Stimulated activated CD4-positive, alpha-beta T cell treated with anti-CD3 and anti-CD28 coated beads, Interleukin-1b, Interleukin-23, amount 100 ng/mL, for 1 hour (primary cell): ENCODE measurements around the gene TMEM132E.

Experiments
- DNase-seq, 2 donors: peaks; one replicate each; pipeline ENCODE4 v3.0.0-alpha.2; 2020; ENCODE audit warnings: low read depth in 2 of 2

The TMEM132E gene

DNA sequence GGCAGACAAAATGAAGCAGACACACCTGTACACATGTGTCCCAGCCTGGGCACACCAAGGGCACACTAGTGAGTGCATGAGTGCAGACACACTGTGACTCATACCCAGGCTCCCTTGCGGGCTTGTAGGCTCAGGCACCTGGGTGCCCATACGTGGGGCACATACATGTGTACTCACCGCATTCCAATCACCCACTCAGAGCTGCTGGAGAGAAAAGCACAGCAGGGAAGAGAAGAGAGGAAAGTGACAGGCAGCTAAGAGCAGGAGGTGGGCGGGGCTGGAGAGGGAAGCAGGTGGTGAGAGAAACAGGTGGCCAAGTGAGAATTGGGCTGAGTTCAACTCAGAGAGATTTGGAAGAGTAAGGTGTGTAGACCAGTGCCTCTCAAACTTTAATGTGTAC is 54.0 kb downstream of the TMEM132E start:
- DNase-seq: no peak

DNA sequence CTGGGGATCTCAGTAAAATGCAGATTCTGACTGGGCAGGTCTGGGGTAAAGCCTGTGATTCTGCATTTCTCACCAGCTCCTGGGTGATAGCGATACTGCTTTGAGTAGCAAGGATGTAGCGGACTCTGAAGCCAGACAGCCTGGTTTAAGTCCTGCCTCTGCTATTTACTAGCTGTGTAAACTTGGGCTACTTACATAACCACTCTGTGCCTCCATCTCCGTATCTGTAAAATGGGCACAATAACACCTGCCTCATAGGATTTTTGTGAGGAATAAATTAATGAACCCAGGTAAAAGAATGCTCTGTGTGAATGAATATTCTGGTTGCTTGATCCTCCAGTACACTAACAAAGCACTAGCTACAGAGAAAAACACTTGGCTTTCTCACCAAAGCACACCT is 54.4 kb downstream of the TMEM132E start:
- DNase-seq: no peak

DNA sequence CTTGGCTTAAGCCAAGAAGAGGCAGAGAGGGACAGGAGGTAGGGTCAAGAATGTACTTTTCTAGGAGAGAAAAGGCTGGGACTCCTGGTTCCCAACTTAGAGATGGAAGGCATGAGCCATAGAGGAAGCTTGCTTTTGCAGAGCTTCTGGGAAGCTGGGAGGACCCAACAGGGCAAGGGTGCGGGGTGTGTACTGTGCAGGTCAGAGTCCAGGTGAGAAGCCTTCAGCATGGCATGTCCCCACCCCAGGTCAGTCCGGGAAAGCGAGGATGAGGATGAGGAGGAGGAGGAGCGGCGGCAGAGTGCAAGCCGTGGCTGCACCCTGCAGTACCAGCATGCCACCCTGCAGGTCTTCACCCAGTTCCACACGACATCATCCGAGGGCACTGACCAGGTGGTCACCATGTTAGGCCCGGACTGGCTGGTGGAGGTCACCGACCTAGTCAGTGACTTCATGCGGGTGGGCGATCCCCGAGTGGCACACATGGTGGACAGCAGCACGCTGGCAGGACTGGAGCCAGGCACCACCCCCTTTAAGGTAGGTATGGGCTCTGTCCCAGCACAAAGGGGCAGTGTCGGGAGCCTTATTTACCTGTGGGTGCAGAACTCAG is 55.3 kb downstream of the TMEM132E start:
- DNase-seq: no peak

DNA sequence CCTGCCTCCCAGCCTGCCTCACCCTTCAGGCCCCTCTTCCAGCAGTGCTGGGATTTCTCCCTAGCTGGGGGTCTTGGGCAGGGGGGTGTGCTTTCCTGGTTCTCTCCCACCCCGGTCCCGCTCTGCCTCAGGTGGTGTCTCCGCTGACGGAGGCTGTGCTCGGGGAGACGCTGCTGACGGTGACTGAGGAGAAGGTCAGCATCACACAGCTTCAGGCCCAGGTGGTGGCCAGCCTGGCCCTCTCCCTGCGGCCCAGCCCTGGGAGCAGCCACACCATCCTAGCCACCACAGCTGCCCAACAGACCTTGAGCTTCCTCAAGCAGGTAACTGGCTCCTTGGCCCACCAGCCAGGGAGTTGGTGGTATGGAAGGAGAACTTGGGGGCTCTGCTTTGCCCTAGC is 56.5 kb downstream of the TMEM132E start:
- no peak for DNase-seq

DNA sequence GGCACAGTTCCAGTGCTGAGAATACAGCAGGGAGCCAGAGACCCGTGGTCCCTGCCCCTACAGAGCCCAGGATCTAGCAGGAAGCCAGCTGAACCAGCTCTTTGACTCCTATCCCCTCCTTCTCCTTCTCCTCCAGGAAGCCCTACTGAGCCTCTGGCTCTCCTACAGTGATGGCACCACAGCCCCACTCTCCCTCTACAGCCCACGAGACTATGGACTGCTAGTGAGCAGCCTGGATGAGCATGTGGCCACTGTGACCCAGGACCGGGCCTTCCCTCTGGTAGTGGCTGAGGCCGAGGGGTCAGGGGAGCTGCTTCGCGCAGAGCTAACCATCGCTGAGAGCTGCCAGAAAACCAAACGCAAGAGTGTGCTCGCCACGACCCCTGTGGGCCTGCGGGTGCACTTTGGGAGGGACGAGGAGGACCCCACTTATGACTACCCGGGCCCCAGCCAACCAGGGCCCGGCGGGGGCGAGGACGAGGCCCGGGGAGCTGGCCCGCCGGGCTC is 57.7 kb downstream of the TMEM132E start:
- no peak for DNase-seq

DNA sequence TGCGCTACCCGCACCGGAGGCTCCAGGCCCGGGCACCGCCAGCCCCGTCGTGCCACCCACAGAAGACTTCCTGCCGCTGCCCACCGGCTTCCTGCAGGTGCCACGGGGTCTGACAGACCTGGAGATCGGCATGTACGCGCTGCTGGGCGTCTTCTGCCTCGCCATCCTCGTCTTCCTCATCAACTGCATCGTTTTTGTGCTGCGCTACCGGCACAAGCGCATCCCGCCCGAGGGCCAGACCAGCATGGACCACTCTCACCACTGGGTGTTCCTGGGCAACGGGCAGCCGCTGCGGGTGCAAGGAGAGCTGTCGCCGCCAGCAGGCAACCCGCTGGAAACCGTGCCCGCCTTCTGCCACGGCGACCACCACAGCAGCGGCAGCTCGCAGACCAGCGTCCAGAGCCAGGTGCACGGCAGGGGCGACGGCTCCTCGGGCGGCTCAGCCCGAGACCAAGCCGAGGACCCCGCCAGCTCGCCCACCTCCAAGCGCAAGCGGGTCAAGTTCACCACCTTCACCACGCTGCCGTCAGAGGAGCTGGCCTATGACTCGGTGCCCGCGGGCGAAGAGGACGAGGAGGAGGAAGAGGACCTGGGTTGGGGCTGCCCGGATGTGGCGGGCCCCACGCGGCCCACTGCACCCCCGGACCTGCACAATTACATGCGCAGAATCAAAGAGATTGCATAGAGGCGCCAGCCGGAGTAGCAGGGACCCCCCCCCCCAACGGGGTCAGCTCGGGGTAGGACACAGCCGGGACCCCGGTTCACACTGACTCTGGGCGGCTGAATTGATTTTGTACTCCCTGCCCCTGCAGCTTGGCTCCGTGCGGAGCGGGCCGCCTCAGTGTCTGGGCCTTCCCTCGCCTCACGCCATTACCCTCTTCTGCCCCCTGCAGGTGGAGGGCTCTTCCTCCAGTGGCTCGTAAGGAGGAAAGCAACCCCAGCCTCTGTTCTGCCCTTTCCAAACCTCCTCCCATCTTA is 58.5 kb downstream of the TMEM132E start:
- peak; percentile 45 to 68 for DNase-seq

DNA sequence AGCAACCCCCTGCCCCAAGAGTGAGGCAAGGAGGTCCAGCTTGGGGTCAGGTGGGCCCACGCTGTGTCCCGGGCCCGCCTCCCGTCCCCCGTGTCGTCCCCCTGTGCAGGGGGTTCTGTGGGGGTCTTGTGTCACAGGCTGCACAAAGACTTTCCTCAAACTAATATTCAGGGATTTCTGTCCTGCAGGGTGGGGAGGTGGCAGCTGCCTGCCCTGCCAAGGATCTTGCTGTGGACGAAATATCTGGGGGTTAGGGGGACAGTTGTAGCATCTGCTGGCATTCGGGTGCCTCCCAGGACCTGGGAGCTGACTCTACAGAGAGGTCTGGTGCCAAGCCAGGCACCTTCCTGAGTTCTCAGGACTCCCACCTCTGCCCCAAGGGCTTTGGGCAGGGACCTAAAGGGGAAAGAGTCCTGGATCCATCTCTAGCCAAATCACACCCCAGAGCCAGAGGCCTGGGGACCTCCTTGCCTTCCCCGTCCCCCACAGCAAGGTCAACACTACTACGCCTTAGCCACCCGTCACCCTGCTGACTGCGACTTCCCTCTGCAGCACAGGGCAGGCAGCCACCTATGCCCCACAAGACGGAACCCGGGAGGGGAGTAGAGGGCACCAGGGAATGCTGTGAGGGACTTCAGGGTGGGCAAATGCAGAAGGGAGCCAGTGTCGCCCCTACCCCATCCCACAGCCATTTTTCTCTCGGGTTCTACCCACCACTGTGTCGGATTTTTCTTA is 59.3 kb downstream of the TMEM132E start:
- no peak for DNase-seq

DNA sequence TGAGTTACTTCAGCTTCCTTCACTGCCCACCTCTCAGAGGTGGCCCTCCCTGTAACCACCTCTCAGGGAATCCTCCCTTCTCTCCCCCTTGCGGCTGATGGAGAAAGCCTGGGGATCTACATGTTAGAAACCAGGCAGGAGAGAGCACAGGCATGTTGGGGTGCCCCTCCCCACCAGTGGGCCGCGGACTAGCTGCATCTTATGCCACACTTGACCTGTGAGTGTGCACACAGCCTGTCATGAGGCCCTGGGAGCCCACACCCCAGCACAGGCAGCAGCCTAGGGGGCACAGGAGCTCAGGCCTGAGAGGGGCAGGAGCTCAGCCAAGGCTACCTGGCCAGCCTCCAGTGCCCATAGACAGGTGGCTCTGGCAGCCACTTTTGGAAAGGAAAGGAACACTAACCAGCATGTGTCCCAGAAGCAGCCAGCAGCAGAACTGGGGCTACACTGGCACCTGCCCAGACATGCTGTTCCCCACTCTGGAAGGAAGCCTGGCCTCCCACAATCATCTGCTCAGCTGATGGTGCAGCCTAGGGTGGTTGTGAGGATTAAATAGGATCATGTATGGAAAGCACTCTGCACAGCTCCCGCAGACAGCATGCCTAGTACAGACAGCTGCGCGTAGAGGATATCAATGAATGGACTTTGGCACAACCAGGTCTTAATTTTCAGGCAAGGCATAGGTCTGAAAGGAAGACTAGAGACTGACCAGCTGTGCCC is 60.5 kb downstream of the TMEM132E start:
- no peak for DNase-seq

DNA sequence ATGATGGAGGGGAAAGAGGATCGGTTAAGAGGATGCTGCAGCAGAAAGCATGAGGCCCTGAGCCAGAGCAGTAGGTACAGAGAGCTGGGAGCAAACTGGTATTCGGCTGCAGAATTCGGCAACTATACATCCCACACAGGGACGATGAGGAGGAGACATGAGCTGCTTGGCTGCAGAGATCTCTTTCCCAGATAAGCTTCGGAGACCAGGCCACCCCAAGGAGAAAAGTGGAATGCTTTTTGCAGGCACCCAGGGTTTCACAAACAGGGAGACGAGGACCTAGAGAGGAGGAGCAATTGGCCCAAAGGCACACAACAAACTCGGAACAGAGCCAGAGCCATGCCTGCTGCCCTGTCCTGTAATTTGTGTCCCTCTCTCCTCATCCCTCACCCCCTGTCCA is 62.0 kb downstream of the TMEM132E start:
- no peak for DNase-seq

DNA sequence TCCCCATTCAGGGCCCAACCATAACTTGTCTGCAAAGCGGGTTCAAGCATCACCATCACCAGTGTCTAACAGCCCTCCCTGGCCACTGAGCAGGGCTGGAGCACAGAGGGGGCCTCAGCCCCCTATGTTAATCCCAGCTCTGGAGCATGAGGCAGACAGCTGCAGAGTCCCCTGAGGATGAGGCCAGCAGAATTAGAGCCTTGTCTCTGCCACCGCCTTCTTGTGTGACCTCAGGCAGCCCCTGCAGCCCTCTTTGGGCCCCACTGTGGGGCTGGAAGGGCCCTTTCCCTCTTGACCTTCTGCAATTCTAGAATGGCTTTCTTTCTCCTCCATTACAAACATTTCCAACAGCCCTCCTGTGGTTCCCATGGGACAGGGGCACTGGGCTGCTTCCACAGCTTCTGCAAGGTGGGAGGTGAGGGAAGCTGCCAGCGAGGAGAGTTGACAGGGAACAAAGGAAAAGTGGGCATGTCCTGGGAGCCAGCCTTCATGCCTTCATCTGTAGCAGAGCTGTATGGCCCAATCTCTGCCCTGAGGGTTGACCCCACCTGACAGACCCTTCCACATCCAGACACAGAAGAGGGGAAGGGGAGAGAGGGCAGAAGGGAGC is 65.7 kb downstream of the TMEM132E start:
- DNase-seq: no peak

DNA sequence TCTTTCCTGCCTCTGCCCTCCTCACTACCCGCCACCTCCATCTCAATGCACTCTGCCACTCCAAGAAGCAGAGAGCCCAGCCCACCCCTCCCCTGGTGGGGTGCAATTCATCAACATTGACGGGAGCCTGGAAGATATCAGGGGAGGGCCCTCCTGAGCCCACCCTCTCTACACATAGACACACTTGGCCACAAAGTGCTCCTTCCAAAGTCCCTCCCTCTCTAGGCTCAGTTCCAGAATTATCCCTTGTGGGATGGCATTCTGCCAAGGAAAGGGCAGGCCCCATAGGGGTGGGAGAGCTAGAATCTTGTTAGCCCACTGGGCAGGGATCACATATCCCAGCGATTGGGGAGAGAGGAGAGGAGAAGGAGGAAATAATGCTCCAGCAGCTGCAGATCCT is 66.2 kb downstream of the TMEM132E start:
- DNase-seq: no peak

DNA sequence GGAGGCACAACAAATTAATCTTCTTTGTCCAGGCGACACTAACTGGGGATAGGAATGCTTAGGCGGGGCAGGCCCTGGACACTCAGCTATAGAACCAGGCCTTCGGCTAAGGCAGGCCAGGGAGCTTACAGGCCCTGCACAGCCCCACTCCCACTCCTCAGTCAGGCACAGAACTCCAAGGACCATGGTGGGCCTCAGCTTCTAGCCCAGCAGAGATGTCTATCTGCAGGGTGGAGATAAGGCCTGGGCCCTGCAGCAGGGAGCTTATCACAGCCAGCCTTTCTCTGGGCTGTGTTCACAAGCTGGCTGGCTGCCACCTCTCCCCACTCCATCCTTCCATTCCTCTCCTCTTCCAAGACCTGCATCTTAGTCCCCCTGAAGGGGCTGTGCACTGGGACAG is 68.1 kb downstream of the TMEM132E start:
- DNase-seq: no peak

DNA sequence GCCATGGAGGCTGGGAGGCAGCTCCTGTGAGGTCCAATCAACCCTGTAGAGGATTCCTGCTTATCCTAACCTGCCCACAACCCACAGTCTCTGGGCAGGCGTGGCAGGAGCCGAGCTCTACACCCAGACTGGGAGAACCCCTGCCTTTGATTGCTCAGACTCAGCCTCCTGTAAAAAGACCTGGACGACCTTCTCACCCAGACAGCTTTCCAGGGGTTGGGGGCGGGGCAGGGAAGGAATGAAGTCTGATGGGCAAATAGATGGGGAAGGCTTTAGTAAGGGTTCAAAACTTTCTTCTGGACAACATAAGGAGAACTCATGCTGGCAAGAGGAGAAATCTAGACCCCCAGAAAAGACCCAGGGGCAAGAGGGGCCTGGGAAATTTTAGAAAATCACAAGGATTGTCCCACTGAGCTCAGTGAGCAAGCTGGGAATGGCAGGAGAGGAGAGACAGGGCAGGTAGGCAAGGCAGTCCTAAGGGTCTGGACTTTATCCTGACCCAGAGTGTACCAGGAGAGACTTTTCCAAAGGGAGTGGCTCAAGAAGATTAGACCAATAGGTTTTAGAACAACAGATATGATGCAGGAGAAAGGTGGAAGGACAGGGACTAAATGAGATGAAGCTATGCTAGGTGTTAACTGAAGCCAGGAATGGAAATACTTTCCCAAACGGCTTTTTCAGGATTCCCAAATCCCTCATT is 70.8 kb downstream of the TMEM132E start:
- DNase-seq: no peak

DNA sequence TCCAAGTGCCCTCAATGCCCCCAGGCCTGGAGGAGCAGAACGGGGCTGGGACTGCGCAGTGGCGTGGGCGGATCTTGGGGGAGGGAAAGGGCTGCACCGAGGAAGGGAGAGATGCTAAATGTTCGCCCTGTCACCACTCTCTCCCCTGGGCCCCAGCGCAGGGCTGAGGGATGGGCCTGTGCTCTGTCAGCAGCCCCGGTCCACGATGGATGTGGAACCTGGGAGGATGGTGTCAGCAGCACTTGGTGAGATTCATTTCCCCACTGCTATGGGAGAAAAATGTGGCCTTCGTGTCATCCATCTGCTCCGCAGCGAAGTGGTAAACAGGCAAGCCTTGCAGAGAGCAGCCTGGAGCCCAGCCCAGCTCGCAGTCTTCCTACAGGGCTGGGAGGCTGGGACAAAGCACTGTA is 72.0 kb downstream of the TMEM132E start:
- no peak for DNase-seq

DNA sequence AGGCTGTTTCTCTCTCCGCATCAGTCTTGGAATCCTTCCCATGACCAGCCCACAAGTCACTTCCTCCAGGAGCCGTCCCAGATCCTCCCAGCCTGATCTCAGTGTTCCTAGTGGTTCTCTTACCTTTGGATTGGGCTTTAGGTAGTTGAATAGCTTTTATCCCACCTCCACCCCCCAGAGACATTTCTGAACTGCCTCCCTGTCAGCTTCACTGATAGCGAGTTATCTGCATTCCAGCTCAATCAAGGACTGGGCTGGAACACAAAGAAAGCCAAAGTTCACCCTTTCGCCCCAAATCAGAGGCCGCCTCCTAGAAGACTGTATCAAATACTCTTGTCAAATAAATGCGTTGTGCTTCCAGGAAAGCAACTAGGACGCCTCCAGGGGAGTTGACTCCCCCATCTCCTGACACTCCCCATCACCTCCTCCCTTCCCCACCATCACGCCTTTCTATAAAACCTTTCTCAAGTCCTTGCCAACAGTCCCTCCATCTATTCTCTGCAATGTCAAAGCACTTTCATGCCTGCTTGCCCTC is 72.7 kb downstream of the TMEM132E start:
- no peak for DNase-seq

DNA sequence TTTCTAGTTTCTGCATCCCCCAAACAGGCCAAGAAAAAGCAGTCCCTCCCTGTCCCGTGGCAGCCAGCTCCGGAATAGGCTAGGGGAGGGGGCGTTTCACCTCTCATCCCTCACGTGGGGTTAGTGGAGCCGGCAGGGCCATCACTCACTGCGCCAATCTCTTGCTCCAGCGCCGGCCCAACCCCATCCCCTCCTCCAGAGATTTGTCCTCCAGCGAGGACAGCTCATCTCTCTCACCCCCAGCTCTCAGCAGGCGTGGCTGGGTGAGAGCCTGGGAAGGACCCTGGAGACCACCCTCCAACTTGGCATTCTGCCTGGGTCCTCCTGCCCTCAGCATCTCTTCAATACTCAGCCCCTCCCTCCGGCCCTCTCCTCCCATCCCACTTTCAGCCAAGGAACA is 74.1 kb downstream of the TMEM132E start:
- DNase-seq: no peak

DNA sequence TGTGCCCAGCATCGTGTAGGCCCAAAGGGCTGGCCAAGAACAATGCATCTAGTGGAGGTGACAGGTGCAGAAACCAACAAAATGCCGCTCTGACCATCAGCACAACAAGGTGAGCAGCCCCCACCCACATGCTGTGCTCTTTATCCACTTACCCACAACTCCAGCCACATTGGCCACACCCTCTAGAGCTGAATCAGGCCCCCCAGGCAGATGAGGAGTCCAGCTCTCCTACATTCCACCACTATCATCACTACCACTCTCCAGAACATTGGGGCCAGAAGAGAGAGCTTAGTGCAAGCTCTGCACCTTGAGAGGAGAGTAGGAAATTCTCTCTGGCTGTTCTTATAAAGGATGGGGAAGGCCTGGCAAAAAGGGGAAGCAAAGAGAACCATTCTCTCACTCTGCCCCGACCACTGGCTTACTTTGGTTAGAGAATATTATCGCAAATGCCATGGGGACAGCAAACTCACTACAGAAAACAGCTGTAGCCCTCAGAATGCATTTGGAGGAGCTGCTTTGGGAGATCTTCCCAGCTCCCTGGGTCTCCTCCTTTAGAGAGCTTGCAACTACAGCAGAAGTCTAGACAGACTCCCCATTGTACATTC is 75.0 kb downstream of the TMEM132E start:
- DNase-seq: no peak

DNA sequence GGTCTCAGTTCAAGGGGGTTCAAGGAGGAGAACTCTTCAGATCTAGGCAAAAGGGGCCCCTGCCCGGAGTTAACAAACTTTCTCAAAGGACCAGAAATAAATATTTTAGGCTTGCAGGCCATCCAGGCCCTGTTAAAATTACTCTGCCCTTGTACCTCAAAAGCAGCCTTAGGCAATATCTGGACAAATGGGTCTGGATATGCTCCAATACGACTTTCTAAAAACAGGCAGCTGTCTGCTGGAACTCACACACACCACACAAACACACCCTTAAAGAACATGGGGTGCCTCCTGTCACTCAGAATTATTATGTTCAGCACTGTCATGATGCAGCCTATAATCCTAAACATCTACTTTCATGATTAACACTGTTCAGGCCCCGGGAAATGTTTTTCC is 75.5 kb downstream of the TMEM132E start:
- no peak for DNase-seq

DNA sequence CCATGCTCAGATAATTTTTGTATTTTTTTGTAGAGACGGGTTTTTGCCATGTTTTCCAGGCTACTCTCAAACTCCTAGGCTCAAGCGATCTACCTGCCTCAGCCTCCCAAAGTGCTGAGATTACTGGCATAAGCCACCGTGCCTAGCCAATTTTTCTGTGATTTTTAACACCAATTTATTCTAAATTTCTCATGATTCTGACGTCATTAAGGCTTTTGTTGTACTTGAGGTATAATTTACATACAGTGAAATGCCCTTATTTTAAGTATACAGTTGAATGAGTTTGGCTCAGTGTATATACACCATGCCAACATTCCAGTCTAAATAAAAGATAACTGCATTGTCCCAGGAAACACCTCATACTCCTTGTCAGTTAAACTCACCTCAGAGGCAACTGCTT is 77.4 kb downstream of the TMEM132E start:
- DNase-seq: no peak
